ENCODE data around the gene ERVK3-1.

- no peak for TF ChIP-seq EZH2 (IDR thresholded peaks at IDR 0.05; ENCODE audit: borderline replicate concordance, low read length)
- TF ChIP-seq, protein P1, sequence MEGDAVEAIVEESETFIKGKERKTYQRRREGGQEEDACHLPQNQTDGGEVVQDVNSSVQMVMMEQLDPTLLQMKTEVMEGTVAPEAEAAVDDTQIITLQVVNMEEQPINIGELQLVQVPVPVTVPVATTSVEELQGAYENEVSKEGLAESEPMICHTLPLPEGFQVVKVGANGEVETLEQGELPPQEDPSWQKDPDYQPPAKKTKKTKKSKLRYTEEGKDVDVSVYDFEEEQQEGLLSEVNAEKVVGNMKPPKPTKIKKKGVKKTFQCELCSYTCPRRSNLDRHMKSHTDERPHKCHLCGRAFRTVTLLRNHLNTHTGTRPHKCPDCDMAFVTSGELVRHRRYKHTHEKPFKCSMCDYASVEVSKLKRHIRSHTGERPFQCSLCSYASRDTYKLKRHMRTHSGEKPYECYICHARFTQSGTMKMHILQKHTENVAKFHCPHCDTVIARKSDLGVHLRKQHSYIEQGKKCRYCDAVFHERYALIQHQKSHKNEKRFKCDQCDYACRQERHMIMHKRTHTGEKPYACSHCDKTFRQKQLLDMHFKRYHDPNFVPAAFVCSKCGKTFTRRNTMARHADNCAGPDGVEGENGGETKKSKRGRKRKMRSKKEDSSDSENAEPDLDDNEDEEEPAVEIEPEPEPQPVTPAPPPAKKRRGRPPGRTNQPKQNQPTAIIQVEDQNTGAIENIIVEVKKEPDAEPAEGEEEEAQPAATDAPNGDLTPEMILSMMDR (IDR thresholded peaks at IDR 0.05; ENCODE audit: low read length), result no peak
Measured at GRCh38 chr19:58356766-58357480, 51.7 kb downstream of the ERVK3-1 start.
